ENCODE results near the gene DAPK2. TPM values are rescaled to one million over a fixed set of nuclear protein-coding genes. Genes with fewer than 3 reads are reported as not detected.
"Not testable (repeated sequence)": the region's sequence is repeated elsewhere in the genome, so short reads cannot be mapped to it uniquely, and the experiment has no call there.

Gene DAPK2
- polyA plus RNA-seq, 1 donor: 4.4 TPM

DNA sequence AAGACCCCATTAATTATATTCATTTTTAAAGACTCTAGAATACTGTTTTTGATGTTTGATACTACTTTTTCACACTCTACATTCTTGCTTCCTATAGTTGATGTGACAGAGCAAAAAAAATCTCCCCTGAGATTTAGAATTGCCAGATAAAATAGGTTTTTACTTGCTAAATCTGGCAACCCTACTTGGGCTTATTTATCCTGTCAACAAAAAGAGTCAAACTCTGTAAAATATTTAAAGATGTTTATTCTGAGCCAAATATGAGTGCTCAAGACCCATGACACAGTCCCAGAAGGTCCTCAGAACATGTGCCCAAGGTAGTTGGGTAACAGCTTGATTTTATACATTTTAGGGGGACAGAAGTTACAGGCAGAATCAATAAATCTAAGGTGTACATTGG is 72.3 kb downstream of the DAPK2 start:
- no peak for DNase-seq (ENCODE audit: low read depth)

DNA sequence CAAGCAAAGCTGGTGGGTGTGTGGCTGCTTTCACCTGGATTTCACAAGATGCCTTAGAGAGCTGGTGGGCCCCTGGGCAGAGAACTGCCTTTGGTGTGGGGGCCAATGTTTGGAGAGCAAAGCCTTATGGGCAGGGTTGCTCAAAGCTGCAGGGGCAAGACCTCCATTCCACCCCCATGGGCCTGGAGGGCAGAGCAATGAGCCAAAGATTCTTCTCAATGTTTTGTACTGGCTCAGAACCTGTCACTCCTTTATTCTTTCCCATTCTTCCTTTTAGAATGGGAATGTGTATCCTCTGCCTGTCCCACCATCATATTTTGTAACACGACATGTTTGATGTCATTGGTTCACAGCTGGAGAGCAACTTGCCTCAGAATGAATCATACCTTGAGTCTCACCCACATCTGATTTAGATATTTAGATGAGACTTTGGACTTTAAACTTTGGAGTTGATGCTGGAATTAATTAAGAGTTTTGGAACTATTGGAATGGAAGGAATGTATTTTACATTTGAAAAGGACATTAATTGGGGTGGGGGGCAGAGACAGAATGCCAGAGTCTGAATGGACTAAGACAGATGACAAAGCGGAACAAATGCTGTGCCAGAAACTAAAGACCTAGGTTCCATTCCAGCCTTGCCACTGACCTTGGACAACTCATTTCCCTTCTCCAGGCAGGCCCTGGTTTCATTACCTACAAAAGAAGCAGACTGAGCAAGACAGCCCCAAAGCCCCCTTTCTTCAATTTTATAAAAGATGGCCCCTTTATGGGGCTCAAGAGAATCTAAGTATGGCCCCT is 72.9 kb downstream of the DAPK2 start:
- no peak for DNase-seq (ENCODE audit: low read depth)

DNA sequence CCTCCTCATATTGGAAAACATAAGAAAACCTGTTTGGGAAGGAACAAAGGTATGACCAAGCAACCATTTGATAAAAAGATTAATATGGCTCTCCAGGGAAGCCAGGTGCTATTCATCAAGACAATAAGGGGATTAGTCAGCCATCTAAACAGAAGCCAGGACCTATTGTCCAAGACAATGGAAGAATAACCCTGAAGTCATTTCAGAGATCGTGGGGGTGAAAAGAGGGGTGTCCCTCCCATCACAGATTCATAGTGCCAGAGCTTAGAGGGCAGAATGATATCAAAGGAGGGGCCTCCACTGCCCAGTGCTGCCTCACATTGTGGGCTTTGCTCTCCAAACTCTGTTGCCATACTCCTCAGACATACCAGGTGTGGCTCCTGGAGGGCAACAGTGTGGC is 73.5 kb downstream of the DAPK2 start:
- DNase-seq (ENCODE audit: low read depth): no peak

DNA sequence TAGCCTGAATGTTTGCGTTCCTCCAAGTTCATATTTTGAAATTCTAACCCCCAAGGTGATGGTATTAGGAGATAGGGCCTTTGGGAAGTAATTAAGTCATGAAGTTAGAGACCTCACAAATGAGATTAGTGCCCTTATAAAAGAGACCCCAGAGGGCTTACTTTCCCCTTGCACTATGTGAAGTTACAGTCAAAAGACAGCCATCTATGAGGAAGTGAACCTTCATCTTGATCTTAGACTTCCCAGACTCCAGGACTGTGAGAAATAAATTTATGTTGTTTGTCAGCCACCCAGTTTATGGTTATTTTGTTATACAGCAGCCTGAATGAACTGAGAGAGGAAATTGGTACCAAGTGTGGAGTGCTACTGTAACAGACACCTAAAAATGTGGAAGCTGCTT is 74.4 kb downstream of the DAPK2 start:
- DNase-seq (ENCODE audit: low read depth): no peak

DNA sequence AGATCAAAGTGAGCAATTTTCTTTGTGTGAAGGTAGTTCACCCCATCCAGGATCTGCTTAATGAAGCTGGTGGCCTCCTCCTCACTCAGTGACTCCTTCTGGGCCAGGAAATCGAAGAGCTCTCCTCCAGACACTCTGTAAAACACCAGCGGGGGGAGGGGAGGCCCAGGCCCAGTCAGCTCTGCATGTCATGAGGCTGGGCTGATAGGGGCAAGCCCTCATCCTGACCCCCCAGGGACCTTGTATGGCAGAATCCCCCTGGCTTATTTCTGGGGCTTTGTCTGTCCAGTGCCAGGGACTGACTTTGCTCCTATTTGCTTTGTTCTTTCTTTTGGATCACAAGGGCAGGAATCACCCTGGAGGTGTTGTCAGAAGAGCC is 74.9 kb downstream of the DAPK2 start:
- no peak for DNase-seq (ENCODE audit: low read depth)

DNA sequence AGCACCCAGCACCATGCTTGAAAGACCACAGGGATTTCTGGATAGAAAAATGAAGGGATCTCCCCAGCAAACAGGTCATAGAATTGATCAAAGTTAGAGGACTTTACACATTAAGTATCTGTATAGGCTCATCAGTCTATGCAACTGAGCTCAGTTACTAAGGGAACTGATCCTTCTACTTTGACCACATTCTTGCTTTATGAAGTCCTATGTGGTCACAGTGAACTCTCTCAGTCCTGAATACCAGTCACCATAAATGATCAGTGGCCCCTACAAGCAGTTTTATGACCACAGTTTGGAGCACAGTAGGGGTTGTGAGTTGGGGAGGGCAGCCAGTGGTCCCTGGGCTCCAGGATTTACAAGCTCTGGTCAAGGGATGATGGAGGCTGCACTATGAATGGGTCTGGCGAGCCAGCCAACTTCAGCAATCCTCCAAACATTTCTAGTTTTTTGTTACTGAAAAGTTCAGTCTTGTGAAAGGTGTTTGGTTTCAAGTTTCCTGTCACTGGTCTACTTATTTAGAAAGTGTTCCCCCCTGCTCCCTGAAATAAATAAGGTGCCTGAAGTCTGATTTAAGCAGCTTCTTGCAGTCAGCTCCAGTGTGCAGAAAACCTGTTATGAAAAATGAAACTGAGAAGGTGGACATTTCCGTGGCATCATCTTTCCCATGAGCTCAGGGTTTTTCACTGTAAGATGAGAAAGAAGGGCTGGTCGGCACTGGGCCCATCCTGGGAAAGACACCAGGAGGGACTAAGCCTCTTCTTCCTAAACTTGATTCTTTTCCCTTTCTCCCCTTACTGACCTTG is 75.5 kb downstream of the DAPK2 start:
- no peak for DNase-seq (ENCODE audit: low read depth)

DNA sequence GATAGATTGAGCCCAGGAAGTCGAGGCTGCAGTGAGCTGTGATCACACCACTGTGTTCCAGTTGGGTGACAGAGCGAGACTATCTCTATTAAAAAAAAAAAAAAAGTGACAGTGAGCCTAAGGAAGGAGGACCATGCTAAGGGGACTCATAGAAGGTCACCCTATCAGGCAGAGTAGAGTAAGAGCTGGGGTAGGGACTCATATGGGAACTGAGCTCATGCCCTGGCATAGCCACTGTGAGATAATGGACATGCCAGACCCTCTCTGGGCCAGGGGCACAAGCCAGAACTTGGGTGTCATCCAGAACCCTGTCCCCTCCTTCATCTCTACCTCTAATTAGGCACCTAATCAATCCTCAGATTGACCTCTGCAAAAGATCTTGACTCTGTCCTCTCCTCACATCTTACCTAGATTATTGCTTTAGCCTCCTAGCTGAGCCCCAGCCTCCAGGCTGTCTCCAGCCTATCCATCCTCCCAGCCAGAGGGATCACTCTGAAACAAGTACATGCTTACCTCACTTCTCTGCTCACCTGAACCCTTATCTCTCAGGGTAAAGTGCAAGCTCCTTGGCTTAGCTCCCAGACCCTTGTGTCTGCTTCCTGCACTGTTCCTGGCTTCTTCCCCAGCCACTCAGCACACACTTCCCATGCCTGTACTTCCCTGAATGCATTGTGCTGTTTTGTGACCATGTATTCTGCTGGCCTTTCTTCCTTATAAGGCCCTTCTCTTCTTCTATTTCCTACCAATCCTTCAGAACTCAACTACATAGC is 76.4 kb downstream of the DAPK2 start:
- DNase-seq (ENCODE audit: low read depth): no peak

DNA sequence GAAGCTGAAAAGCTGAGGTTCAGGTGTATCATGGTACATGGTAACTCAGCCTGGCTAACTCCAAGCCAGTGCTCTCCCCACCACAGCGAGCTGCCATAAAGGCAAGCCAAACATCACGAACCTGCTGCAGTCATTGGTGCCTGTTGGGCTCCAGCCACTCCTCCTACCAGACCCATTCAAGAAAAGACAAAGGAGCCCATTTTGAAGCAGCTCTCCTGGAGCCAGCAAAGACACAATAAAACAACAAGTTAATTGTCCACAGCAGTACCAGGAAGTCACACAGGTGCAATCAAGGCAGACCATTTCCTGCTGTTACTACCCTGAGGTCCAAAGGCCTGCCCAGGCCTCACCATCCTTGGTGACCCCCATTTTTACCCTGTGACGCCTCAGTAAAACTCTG is 77.6 kb downstream of the DAPK2 start:
- no peak for DNase-seq (ENCODE audit: low read depth)

DNA sequence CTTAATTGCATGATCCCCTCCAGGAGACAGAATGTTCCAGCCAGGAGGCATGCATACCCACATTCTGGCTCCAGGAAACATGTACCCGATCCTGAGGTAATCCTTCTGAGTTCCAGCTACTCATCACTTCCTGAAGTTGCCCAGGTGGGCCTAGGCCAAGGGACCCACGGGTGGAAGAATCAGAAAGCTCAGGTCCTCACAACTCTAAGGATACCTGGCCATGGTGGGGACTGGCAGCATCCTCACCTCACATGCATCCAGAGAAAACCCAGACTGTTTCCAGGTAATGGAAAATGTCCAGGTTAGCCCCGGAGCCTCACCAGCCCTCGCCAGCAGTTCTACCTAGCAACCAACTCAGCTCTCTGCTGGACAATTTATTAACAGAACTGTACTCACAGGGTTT is 78.2 kb downstream of the DAPK2 start:
- no peak for DNase-seq (ENCODE audit: low read depth)

DNA sequence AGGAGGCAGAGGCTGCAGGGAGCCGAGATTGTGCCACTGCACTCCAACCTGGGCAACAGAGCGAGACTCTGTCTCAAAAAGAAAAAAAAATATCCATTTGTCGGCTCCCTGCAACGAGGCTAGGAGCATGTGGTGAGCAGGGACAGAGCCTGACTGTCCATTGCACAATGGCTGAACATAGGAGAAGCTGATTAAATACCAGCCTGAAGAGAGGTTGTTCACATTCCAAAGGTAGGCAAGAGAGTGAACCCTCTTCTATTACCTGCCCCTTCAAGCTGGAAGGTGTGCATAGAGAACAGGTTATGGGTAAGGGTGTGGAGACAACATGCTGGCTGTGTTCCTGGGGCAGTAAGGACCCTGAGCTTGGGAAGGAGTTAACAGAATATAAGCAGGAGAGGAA is 78.7 kb downstream of the DAPK2 start:
- no peak for DNase-seq (ENCODE audit: low read depth)

DNA sequence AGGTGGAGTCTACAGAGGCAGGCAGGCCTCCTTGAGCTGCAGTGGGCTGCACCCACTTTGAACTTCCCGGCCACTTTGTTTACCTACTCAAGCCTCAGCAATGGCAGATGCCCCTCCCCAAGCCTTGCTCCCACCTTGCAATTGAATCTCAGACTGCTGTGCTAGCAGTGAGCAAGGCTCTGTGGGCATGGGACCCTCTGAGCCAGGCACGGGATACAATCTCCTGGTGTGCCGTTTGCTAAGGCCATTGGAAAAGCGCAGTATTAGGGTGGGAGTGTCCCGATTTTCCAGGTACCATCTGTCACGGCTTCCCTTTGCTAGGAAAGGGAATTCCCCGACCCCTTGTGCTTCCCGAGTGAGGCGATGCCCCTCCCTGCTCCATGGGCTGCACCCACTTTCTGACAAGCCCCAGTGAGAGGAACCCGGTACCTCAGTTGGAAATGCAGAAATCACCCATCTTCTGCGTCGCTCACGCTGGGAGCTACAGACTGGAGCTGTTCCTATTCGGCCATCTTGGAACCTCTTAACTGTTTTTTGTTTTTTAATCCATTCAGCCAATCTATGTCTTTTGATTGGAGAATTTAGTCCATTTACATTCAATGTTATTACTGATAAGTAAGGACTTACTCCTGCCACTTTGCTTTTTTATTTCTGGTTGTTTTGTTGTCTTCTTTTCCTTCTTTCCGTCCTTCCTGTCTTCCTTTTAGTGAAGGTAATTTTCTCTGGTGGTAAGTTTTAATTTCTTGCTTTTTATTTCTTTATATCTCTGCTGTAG is 83.2 kb downstream of the DAPK2 start:
- DNase-seq (ENCODE audit: low read depth): not testable (repeated sequence)

DNA sequence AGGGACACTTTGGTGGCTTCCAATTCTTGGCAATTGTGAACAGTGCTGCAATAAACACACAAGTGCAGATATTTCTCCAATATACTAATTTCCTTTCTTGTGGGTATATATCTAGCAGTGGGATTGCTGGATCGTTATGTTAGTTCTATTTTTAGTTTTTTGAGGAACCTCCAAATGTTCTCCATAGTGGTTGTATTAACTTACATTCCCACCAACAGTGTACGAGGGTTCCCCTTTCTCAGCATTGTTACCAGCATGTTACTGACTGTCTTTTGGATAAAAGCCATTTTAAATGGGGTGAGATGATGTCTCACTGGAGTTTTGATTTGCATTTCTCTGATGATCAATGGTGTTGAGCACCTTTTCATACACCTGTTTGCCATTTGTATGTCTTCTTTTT is 92.8 kb downstream of the DAPK2 start:
- no peak for DNase-seq (ENCODE audit: low read depth)

DNA sequence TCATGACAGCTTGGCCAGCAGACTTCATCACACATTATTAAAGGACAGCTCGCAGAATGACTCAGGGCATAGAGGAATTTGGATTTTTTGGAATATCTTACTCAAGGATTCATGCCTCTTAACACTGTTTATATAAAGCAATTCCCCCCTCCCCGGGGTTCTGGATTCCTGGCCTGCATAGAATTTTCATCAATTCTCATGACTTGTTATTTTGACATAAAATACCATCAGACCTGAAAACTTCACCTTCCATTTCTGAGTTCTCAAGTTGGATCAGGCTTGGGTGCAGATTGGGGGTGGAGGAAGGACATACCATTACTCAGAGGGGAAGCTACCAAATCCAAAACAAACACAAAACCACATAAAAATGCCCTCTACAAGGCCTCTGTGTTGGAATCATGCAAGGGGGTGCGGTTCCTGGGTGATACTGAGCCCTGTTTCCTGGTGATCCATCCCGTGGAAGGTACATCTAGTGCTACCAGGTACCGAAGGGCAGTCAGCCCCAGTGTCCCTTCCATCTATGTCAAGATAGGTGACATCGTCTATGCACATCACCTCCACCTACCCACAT is 95.3 kb downstream of the DAPK2 start:
- no peak for DNase-seq (ENCODE audit: low read depth)

DNA sequence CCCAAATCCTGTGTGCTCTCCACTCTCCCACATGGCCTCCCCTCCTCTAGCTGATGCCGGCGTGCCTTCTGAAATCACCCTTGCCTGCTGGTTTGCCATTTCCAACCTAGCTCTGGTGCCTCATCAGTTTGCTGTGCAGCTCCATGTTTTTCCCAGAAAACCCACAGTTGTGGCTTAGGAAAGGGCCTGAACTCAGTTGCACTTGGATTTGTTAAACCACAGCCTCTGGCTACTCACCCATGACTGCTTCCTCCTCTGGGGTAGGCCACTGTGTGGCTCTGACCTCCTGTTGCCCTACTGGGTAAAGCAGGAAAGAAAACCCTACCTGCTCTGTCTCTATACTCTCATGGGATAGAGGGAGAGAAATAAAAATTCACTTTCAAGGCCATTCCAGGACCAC is 97.3 kb downstream of the DAPK2 start:
- no peak for DNase-seq (ENCODE audit: low read depth)

DNA sequence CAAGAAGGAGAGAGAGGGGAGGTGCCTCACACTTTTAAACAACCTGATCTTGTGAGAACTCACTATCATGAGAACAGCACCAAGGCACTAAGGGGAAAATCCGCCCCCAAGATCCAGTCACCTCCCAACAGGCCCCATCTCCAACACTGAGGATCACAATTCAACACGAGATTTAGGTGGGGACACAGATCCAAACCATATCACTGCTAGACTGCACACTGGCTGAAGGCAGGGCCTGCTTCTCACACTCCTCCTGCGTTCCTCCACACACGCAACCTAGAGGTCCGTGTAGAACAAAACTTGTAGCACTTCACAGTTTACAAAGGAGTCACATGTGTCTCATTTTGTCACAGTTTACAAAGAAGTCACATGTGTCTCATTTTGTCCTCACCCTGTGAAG is 97.8 kb downstream of the DAPK2 start:
- DNase-seq (ENCODE audit: low read depth): no peak

DNA sequence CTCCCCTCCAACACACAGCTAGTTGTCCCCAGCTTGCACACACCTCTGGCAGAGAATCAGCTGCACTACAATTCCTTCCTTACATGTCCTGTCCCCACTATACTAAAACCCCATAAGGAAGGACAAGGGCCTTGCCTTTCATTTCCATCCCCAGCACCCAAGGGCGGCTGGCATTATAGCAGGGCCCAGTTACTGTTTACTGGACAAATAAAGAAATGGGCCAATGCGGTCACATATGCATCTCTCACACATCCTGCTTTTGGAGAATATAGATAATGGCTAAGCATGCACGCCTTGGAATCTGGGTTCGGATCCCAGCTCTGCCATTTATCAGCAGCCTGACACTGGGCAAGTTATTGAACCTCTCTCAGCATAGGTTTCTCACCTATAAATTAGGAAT is 99.1 kb downstream of the DAPK2 start:
- DNase-seq (ENCODE audit: low read depth): no peak

DNA sequence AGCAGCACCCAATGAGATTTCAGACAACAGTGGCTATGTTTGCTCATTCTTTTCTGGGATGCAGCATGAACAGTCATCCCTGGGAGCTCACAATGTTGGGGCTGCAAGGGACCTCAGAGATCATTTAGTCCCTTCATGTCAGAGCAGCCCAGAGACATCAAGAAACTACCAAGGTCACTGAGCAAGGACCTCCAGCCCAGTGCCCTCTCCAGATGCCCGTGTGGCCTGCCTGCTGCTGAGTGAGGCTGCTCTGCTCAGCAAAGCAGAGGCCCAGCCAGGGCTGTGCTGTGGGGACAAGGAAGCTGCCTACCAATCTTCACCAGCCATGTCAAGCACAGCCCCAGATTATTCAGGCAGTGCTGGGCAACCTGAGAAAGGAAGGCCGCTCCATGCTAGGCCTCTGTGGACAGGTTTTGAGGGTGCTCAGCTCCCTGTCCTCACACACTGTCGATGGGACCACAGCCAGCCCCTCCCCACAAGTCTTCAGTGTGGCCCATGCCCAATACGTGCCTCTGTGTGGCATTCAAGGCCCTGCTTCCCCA is 99.7 kb downstream of the DAPK2 start:
- DNase-seq (ENCODE audit: low read depth): no peak

DNA sequence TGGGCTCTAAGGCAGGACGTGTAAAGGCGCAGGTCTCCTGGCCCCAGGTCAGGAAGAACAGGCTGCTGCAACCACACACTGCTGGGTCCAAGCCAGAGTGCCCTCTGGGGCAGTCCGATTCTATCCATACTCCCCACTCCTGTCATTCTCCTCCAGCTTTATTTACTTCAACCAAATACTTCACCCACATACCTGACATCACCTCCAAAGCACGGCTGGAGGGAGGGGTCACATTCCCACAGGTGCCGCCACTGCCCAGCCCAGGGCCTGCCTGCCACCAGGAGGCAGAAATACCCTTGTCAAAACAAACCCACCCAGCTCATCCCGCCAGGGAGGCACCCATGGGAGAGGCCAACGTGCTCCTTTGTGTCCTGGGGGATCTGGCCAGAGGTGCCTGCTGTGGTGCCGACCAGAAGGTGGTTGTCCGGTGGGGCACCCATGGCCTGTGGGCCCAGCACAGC is 100.4 kb downstream of the DAPK2 start:
- no peak for DNase-seq (ENCODE audit: low read depth)

DNA sequence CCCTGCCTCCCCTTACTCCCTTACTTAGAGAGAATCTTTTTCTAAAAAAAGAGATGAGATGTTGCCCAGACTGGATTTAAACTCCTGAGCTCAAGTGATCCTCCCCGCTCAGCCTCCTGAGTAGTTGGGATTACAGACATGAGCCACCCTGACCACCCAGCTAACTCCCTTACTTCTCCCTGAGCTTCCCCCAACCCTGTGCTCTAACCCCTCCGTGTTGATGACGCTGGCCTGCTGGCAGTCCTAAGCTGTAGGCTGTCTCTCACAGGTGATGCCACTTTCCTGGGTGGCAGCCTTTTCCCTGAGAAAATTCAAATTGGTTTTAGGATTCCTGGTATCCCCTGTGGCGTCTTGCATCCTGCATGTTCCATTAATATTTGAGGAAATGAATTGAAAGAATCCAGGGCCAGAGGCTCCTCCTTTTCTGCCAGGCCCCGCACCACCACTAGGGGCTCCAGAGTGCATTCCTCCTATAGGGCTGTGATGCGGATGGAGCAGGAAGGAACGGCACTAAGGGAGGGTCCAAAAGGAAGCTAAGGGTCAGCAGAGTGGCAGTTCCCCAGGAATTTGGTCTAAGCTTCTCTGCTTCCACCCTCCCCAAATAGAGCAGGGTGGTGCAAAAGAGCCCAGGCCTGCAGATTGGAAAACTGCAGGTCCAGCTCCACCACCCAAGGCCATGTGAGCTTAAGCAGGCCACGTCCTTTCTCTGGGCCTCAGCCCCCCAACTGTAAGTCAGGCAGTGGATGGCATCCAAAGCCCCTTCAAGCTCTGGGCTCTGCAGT is 101.1 kb downstream of the DAPK2 start:
- no peak for DNase-seq (ENCODE audit: low read depth)

DNA sequence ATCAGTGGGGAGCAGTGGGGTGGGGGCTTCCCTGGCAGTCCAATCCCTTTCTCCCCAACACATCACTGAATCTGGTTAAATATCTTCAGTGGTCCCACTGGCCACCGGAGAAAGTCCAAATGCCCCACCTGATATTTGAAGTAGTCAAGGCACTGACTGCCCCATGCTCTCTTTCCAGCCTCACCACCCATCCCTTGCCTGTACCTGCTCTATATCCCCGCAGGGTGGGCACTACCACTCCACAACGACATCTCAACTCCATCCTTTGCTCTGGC is 101.7 kb downstream of the DAPK2 start:
- no peak for DNase-seq (ENCODE audit: low read depth)

Data from forelimb muscle (tissue), 1 donor.